CD4-positive, alpha-beta memory T cell (primary cell): Measurements from ENCODE around the gene CSNK1G1. TPM values are rescaled to one million over a fixed set of nuclear protein-coding genes. Genes with fewer than 3 reads are reported as not detected.
"Not testable (repeated sequence)": the region's sequence is repeated elsewhere in the genome, so short reads cannot be mapped to it uniquely, and the experiment has no call there.

Experiments
- CTCF ChIA-PET: fragments of 350-600 bp; sonication (Branson Sonifier 250); formaldehyde crosslinking; loops from one replicate; lab custom pipeline; 2021; ENCODE audit warnings: inconsistent platforms; ENCODE audit not compliant: partially characterized antibody; lab: Charles Lee
- POLR2A ChIA-PET: fragments of 350-600 bp; sonication (Branson Sonifier 250); formaldehyde crosslinking; loops from one replicate; lab custom pipeline; 2021; ENCODE audit not compliant: partially characterized antibody; lab: Charles Lee
- DNase-seq, 5 donors: peaks; one replicate each; pipeline versions ENCODE4 v3.0.0 to v3.0.0-alpha.2; 2020 to 2022; ENCODE audit warnings: mixed read lengths in 1 of 5
- H3K27ac ChIP-seq: one replicate; pipeline ENCODE4 v1.7.0; 2013; ENCODE audit warnings: low read depth, low read length
- H3K27me3 ChIP-seq: 2 replicates; pipeline ENCODE4 v1.7.0; 2013; ENCODE audit warnings: mild to moderate bottlenecking, low read length, moderate library complexity; ENCODE audit not compliant: insufficient read depth
- H3K36me3 ChIP-seq: 2 replicates; pipeline ENCODE4 v1.7.0; 2013; ENCODE audit warnings: mild to moderate bottlenecking, low read length, moderate library complexity; ENCODE audit not compliant: insufficient read depth
- H3K4me1 ChIP-seq: 2 replicates; pipeline ENCODE4 v1.7.0; 2013; ENCODE audit warnings: mild to moderate bottlenecking, low read length, moderate library complexity; ENCODE audit not compliant: insufficient read depth
- H3K4me3 ChIP-seq, 2 donors: one replicate each; pipeline ENCODE4 v1.7.0; 2013; ENCODE audit warnings: low read length in 2 of 2, mild to moderate bottlenecking in 1 of 2
- H3K9me3 ChIP-seq, 2 donors: one replicate each; pipeline ENCODE4 v1.7.0; 2013; ENCODE audit warnings: low read length in 2 of 2, control low read depth in 1 of 2; ENCODE audit not compliant: control insufficient read depth in 1 of 2
- H3K27ac Mint-ChIP-seq, 7 donors: one replicate each; pipeline ENCODE4 v1.8.0; 2020 to 2021; ENCODE audit warnings: mixed read lengths in 7 of 7, mild to moderate bottlenecking in 6 of 7, inconsistent platforms in 3 of 7, moderate library complexity in 3 of 7
- H3K27me3 Mint-ChIP-seq, 2 donors: one replicate each; pipeline ENCODE4 v1.8.0; 2020 to 2021; ENCODE audit warnings: mixed read lengths in 2 of 2
- H3K36me3 Mint-ChIP-seq, 2 donors: one replicate each; pipeline ENCODE4 v1.8.0; 2020 to 2021; ENCODE audit warnings: mixed read lengths in 2 of 2, inconsistent platforms in 1 of 2, mild to moderate bottlenecking in 1 of 2
- H3K4me1 Mint-ChIP-seq, 4 donors: one replicate each; pipeline ENCODE4 v1.8.0; 2020 to 2021; ENCODE audit warnings: mixed read lengths in 4 of 4, mild to moderate bottlenecking in 1 of 4
- H3K4me3 Mint-ChIP-seq, 8 donors: one replicate each; pipeline ENCODE4 v1.8.0; 2020 to 2021; ENCODE audit warnings: mixed read lengths in 8 of 8, mild to moderate bottlenecking in 7 of 8, moderate library complexity in 6 of 8, inconsistent platforms in 3 of 8
- H3K9me3 Mint-ChIP-seq, 8 donors: one replicate each; pipeline ENCODE4 v1.8.0; 2020 to 2021; ENCODE audit warnings: mixed read lengths in 8 of 8, mild to moderate bottlenecking in 5 of 8, inconsistent platforms in 3 of 8, moderate library complexity in 1 of 8
- intact Hi-C: fragments of 100-400 bp; cut with micrococcal nuclease; formaldehyde crosslinking; loops from one replicate; pipeline ENCODE4 v1.15.1; 2023
- polyA plus RNA-seq, 2 donors: library from polyadenylated mRNA; unstranded; fragments of 300-500 nt; fragmentation: Illumina TruSeq; gene quantifications; one replicate each; pipeline ENCODE4 v1.2.3, GENCODE V29; 2021
- total RNA-seq, 2 experiments: library from RNA; stranded (reverse); gene quantifications; one replicate each; pipeline ENCODE4 v1.2.3, GENCODE V29; 2021

CSNK1G1 gene
- total RNA-seq: 10 to 100 TPM; 27.3 to 27.7 TPM
- polyA plus RNA-seq: 10 to 100 TPM in 1 of 2 donors, 1 to 10 TPM in 1; 6.2 to 20.9 TPM

DNA sequence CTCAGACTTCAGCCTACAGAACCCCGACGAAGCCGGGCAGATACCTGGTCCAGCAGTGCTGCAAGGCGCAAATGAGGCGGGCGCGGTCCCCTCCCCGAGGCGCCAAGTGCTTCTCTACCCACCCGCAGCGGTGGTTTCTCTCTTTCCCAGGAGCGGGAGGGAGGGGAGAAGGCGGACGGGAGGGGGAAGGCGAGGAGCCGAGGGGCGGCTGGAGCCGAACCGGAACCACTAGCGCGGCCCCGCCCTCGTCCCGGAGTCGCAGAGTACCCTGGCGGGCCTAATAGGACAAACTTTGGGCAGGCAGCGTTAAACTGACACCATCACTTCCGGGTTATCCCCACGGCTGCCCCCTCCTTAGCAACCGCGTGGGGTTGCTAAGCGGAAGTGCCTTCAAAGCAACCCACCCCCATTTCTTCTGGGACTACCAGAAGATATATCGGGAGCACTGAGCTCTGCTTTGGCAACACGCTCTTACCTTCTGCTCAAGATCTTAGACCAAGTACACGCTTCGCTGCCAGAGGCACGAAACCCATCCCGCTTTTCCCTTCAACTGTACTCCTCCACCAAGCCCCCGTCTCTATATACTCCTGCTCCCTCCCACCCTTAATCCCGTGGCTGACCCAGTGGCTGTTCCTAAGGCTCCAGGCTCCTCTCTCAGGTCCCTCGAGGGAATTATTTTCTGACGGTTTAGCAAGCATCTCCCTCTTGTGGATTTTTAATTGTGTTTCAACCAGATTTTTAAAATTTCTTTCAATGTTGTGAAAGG lies at the start of gene CSNK1G1:
TSS of gene CSNK1G1 (minus strand) at position 230 of the 766 bp plus-strand sequence. CDS start 55,674 bp downstream, outside the sequence.
- POLR2A ChIA-PET: interaction anchor here (0.6 to 2.5 kb wide), 6 partner anchors 19 to 537 kb away, joined by 3 to 28 read pairs (median 4); partner anchors contain the start of genes PPIB and TRIP4
- H3K4me1 ChIP-seq: peaks cover 21% of the 10 kb centered on the region
- intact Hi-C loops: loop anchor here (1.0 to 2.0 kb wide), 6 partner anchors 21 to 347 kb away; partner anchors contain the start of genes PPIB, SNX1 and TRIP4
- peak within 1 kb of the TSS; percentile 67 for H3K27ac ChIP-seq
- H3K27me3 ChIP-seq: no peaks in the 10 kb centered on the region
- peaks cover 13 to 25% (median 19%) of the 10 kb centered on the region in 4 donors for H3K4me1 Mint-ChIP-seq
- H3K36me3 Mint-ChIP-seq: peaks cover 0 to 16% of the 10 kb centered on the region in 2 donors
- peak within 1 kb of the TSS; percentile 89 to 99 (median 96) for H3K4me3 Mint-ChIP-seq
- no peaks in the 10 kb centered on the region for H3K36me3 ChIP-seq
- H3K27ac Mint-ChIP-seq: peak within 1 kb of the TSS; percentile 92 to 97 (median 94)
- H3K4me3 ChIP-seq: peak within 1 kb of the TSS; percentile 76 to 95
- DNase-seq: peak; percentile 89 to 94 (median 90)
- no peaks in the 10 kb centered on the region for H3K9me3 ChIP-seq
- no peaks in the 10 kb centered on the region for H3K27me3 Mint-ChIP-seq
- no peaks in the 10 kb centered on the region for H3K9me3 Mint-ChIP-seq
- CTCF ChIA-PET: interaction anchor here (0.6 to 1.2 kb wide), 6 partner anchors 11 to 673 kb away, joined by 3 to 5 read pairs (median 3); partner anchors contain the start of gene PPIB

- Mint-ChIP-seq H3K4me1 (peaks cover 0 to 1% (median 0%) of the 10 kb centered on the region in 4 donors), H3K36me3 (peaks cover 35 to 54% of the 10 kb centered on the region in 2 donors), H3K9me3 (no peaks in the 10 kb centered on the region), H3K27me3 (no peaks in the 10 kb centered on the region), H3K4me3 (no peak overlapping the region), H3K27ac (peak overlapping the region in 1 of 7 donors; percentile 57)
- H3K4me1 ChIP-seq: no peaks in the 10 kb centered on the region
- no peak overlapping the region for H3K4me3 ChIP-seq
- H3K9me3 ChIP-seq: no peaks in the 10 kb centered on the region
- ChIA-PET CTCF (no interaction called here), POLR2A (no interaction called here)
- DNase-seq: no peak
- peaks cover 39% of the 10 kb centered on the region for H3K36me3 ChIP-seq
- H3K27me3 ChIP-seq: no peaks in the 10 kb centered on the region
- H3K27ac ChIP-seq: no peak overlapping the region
- intact Hi-C loops: no loop called here
Measured at GRCh38 chr15:64400583-64400982, 44.6 kb upstream of the CSNK1G1 start.

- Histone ChIP-seq H3K4me1 (no peaks in the 10 kb centered on the region), H3K36me3 (peaks cover 43% of the 10 kb centered on the region), H3K9me3 (no peaks in the 10 kb centered on the region), H3K4me3 (no peak overlapping the region), H3K27ac (no peak overlapping the region), H3K27me3 (no peaks in the 10 kb centered on the region)
- ChIA-PET POLR2A (interaction anchor here (0.6 to 0.9 kb wide), 4 partner anchors 11 to 62 kb away, joined by 3 read pairs; partner anchors contain the start of genes TRIP4 and ZNF609), CTCF (interaction anchor here (0.8 kb wide), 1 partner anchor 329 kb away, joined by 3 read pairs; no protein-coding TSS in a partner anchor)
- no peak for DNase-seq
- Mint-ChIP-seq H3K9me3 (no peaks in the 10 kb centered on the region), H3K27ac (no peak overlapping the region), H3K4me3 (no peak overlapping the region), H3K36me3 (peaks cover 43 to 60% of the 10 kb centered on the region in 2 donors), H3K4me1 (peaks cover 0 to 2% (median under 1%) of the 10 kb centered on the region in 4 donors), H3K27me3 (no peaks in the 10 kb centered on the region)
- intact Hi-C loops: no loop called here
Measured at GRCh38 chr15:64398575-64398974, 42.6 kb upstream of the CSNK1G1 start.

DNA sequence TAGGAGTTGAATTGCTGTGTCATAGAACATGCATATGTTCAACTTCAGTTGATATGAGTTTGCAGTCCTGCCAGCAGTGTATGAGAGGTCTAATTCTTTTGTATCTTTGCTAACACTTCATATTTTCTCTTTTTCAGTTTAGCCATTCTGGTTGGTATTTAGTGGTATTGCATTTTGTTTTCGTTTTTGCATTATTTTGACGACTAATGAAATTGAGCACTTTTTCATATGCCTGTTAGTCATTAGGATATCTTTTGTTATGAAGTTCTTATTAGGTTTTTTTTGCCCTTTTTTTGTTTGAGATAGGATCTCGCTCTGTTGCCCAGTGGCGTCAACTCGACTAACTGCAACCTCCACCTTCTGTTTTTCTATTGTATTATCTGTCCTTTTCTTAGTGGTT lies 40.8 kb upstream of the CSNK1G1 start:
- Histone ChIP-seq H3K36me3 (peaks cover 40% of the 10 kb centered on the region), H3K9me3 (no peaks in the 10 kb centered on the region), H3K4me1 (no peaks in the 10 kb centered on the region), H3K4me3 (no peak overlapping the region), H3K27me3 (no peaks in the 10 kb centered on the region), H3K27ac (no peak overlapping the region)
- Mint-ChIP-seq H3K36me3 (peaks cover 42 to 60% of the 10 kb centered on the region in 2 donors), H3K9me3 (no peaks in the 10 kb centered on the region), H3K4me1 (peaks cover 0 to 6% (median 2%) of the 10 kb centered on the region in 4 donors), H3K27me3 (no peaks in the 10 kb centered on the region), H3K27ac (peak overlapping the region in 1 of 7 donors; percentile 37), H3K4me3 (no peak overlapping the region)
- CTCF ChIA-PET: no interaction called here
- intact Hi-C loops: no loop called here
- DNase-seq: no peak
- POLR2A ChIA-PET: interaction anchor here (1.2 kb wide), 1 partner anchor 9 kb away, joined by 3 read pairs; the partner anchor contains the start of gene TRIP4

- H3K4me3 ChIP-seq, H3K27ac ChIP-seq, H3K4me3 Mint-ChIP-seq, H3K9me3 Mint-ChIP-seq, H3K9me3 ChIP-seq, DNase-seq, POLR2A ChIA-PET, intact Hi-C loops, H3K27me3 ChIP-seq, H3K27me3 Mint-ChIP-seq, CTCF ChIA-PET: not testable (repeated sequence)
- H3K4me1 Mint-ChIP-seq: peaks cover 16 to 19% (median 17%) of the 10 kb centered on the region in 4 donors
- Histone ChIP-seq H3K36me3 (peaks cover 15% of the 10 kb centered on the region), H3K4me1 (peaks cover 12% of the 10 kb centered on the region)
- peaks cover 28 to 36% of the 10 kb centered on the region in 2 donors for H3K36me3 Mint-ChIP-seq
- peak overlapping the region in 2 of 7 donors; percentile 15 to 70 for H3K27ac Mint-ChIP-seq
Measured at GRCh38 chr15:64392471-64392870, 36.5 kb upstream of the CSNK1G1 start.

- Histone ChIP-seq H3K4me3 (no peak overlapping the region), H3K27me3 (no peaks in the 10 kb centered on the region), H3K36me3 (no peaks in the 10 kb centered on the region), H3K9me3 (no peaks in the 10 kb centered on the region), H3K4me1 (peaks cover 12% of the 10 kb centered on the region), H3K27ac (no peak overlapping the region)
- H3K27me3 Mint-ChIP-seq: no peaks in the 10 kb centered on the region
- H3K36me3 Mint-ChIP-seq: peaks cover 11 to 13% of the 10 kb centered on the region in 2 donors
- intact Hi-C loops: loop anchor here (10.0 kb wide), 1 partner anchor 294 kb away; the partner anchor contains the start of genes CIAO2A and SNX1
- peaks cover 18 to 21% (median 19%) of the 10 kb centered on the region in 4 donors for H3K4me1 Mint-ChIP-seq
- peak overlapping the region; percentile 32 to 100 (median 88) for H3K4me3 Mint-ChIP-seq
- ChIA-PET CTCF (interaction anchor here (2.3 kb wide), 1 partner anchor 34 kb away, joined by 6 read pairs; no protein-coding TSS in a partner anchor), POLR2A (interaction anchor here (2.1 to 2.9 kb wide), 3 partner anchors 33 to 505 kb away, joined by 17 to 38 read pairs (median 28); partner anchors contain the start of genes CSNK1G1 and PPIB)
- DNase-seq: no peak
- no peaks in the 10 kb centered on the region for H3K9me3 Mint-ChIP-seq
- peak overlapping the region in 5 of 7 donors; percentile 6 to 86 (median 80) for H3K27ac Mint-ChIP-seq
Measured at GRCh38 chr15:64389036-64389435, 33.1 kb upstream of the CSNK1G1 start.
